OCI-LY1 (cell line): Measurements from ENCODE around the gene GFPT1.

ENCODE experiments used
- H2AFZ ChIP-seq: fragments of 200-600 bp; sonication (generic), shearing (Covaris generic); 2 replicates; pipeline ENCODE4 v1.6.0; 2014; ENCODE audit warnings: antibody characterized with exemption, mild to moderate bottlenecking, low read length
- H3F3A ChIP-seq: fragments of 200-600 bp; sonication (generic), shearing (Covaris generic); 2 replicates; pipeline ENCODE4 v1.6.0; 2014; ENCODE audit warnings: mild to moderate bottlenecking, antibody characterized with exemption, low read length, moderate library complexity; ENCODE audit not compliant: insufficient read depth
- H3K27ac ChIP-seq: fragments of 200-600 bp; sonication (generic); 2 replicates; pipeline ENCODE4 v1.5.1; 2014; ENCODE audit warnings: low read length, mixed run types, mild to moderate bottlenecking, low read depth; ENCODE audit not compliant: poor library complexity, severe bottlenecking
- H3K27me3 ChIP-seq: fragments of 200-600 bp; sonication (generic); 2 replicates; pipeline ENCODE4 v1.6.0; 2014; ENCODE audit warnings: antibody characterized with exemption, mild to moderate bottlenecking, low read length, moderate library complexity; ENCODE audit not compliant: insufficient read depth
- H3K36me3 ChIP-seq: fragments of 200-600 bp; sonication (generic); 2 replicates; pipeline ENCODE4 v1.6.1; 2014; ENCODE audit warnings: mild to moderate bottlenecking, antibody characterized with exemption, low read length, moderate library complexity, mixed read lengths; ENCODE audit not compliant: insufficient read depth
- H3K4me1 ChIP-seq: fragments of 200-600 bp; sonication (generic); 2 replicates; pipeline ENCODE4 v1.5.1; 2014; ENCODE audit warnings: mild to moderate bottlenecking, low read length, moderate library complexity; ENCODE audit not compliant: insufficient read depth, severe bottlenecking
- H3K4me2 ChIP-seq: fragments of 200-600 bp; sonication (generic), shearing (Covaris generic); 2 replicates; pipeline ENCODE4 v1.6.1; 2014; ENCODE audit warnings: low read length
- H3K4me3 ChIP-seq: fragments of 200-600 bp; sonication (generic); 2 replicates; pipeline ENCODE4 v1.5.1; 2014; ENCODE audit warnings: low read length, low read depth, mild to moderate bottlenecking, mixed read lengths; ENCODE audit not compliant: poor library complexity, severe bottlenecking
- H3K79me2 ChIP-seq: fragments of 200-600 bp; shearing (Covaris generic); 2 replicates; pipeline ENCODE4 v1.6.1; 2016; ENCODE audit warnings: mixed run types, low read length, mixed read lengths; ENCODE audit not compliant: insufficient read depth
- H3K9ac ChIP-seq: fragments of 200-600 bp; sonication (generic), shearing (Covaris generic); 2 replicates; pipeline ENCODE4 v1.6.1; 2014; ENCODE audit warnings: mild to moderate bottlenecking, low read length, mixed read lengths
- H3K9me2 ChIP-seq: fragments of 200-600 bp; sonication (generic), shearing (Covaris generic); 2 replicates; pipeline ENCODE4 v1.6.1; 2014; ENCODE audit warnings: low read depth, mild to moderate bottlenecking, low read length, mixed read lengths
- H3K9me3 ChIP-seq: fragments of 200-600 bp; shearing (Covaris generic); 2 replicates; pipeline ENCODE4 v1.6.1; 2014; ENCODE audit warnings: low read length, mixed read lengths
- H4K20me1 ChIP-seq: fragments of 200-600 bp; sonication (generic), shearing (Covaris generic); 2 replicates; pipeline ENCODE4 v1.6.0; 2016; ENCODE audit warnings: mild to moderate bottlenecking, low read length; ENCODE audit not compliant: insufficient read depth
- CTCF ChIP-seq: fragments of 200-600 bp; sonication (generic), shearing (Covaris generic); IDR thresholded peaks from 2 replicates; pipeline ENCODE4 v1.5.1; 2017; ENCODE audit warnings: mild to moderate bottlenecking, antibody characterized with exemption, low read length, moderate library complexity, mixed read lengths
- EZH2 ChIP-seq: fragments of 200-600 bp; sonication (generic), shearing (Covaris generic); IDR thresholded peaks from 2 replicates; pipeline ENCODE4 v1.8.0; 2017; ENCODE audit warnings: borderline replicate concordance, mixed run types, mild to moderate bottlenecking, antibody characterized with exemption, low read length, moderate library complexity, mixed read lengths

GFPT1 gene

GRCh38 chr2:69405306-69405705 is 18.3 kb upstream of the GFPT1 start:
- no peaks in the 10 kb centered on the region for H3K9me2 ChIP-seq
- H3K9me3 ChIP-seq, result no peaks in the 10 kb centered on the region
- H3K27ac ChIP-seq, result no peak overlapping the region
- H3K4me1 ChIP-seq, result no peaks in the 10 kb centered on the region
- H2AFZ ChIP-seq, result no peak overlapping the region
- no peak overlapping the region for H3K4me3 ChIP-seq
- H3K4me2 ChIP-seq, result no peak overlapping the region
- peaks cover 58% of the 10 kb centered on the region for H3K36me3 ChIP-seq
- no peak overlapping the region for H3K9ac ChIP-seq
- no peaks in the 10 kb centered on the region for H3K79me2 ChIP-seq
- no peak for TF ChIP-seq EZH2
- TF ChIP-seq CTCF, result no peak
- no peaks in the 10 kb centered on the region for H4K20me1 ChIP-seq
- H3K27me3 ChIP-seq, result no peaks in the 10 kb centered on the region
- no peaks in the 10 kb centered on the region for H3F3A ChIP-seq

- H3K27ac ChIP-seq, result no peak overlapping the region
- H4K20me1 ChIP-seq, result no peaks in the 10 kb centered on the region
- TF ChIP-seq CTCF (no peak), EZH2 (no peak)
- H3F3A ChIP-seq, result no peaks in the 10 kb centered on the region
- no peaks in the 10 kb centered on the region for H3K27me3 ChIP-seq
- no peaks in the 10 kb centered on the region for H3K79me2 ChIP-seq
- H3K9me3 ChIP-seq, result no peaks in the 10 kb centered on the region
- H3K9ac ChIP-seq, result no peak overlapping the region
- peaks cover 58% of the 10 kb centered on the region for H3K36me3 ChIP-seq
- no peaks in the 10 kb centered on the region for H3K4me1 ChIP-seq
- H3K4me2 ChIP-seq, result no peak overlapping the region
- H3K9me2 ChIP-seq, result no peaks in the 10 kb centered on the region
- no peak overlapping the region for H2AFZ ChIP-seq
- H3K4me3 ChIP-seq, result no peak overlapping the region
Measured at GRCh38 chr2:69400121-69400520, 13.1 kb upstream of the GFPT1 start.

GRCh38 chr2:69397234-69397633 is 10.2 kb upstream of the GFPT1 start:
- Histone ChIP-seq H3K27ac (no peak overlapping the region), H3K79me2 (no peaks in the 10 kb centered on the region), H3K4me3 (no peak overlapping the region), H3K4me1 (no peaks in the 10 kb centered on the region), H3K9me3 (no peaks in the 10 kb centered on the region), H3K4me2 (no peak overlapping the region), H3F3A (no peaks in the 10 kb centered on the region), H2AFZ (no peak overlapping the region), H4K20me1 (no peaks in the 10 kb centered on the region), H3K9me2 (no peaks in the 10 kb centered on the region), H3K9ac (no peak overlapping the region), H3K27me3 (no peaks in the 10 kb centered on the region), H3K36me3 (peaks cover 47% of the 10 kb centered on the region)
- TF ChIP-seq CTCF (no peak), EZH2 (no peak)
